A549 (cell line): Measurements from ENCODE around the gene KRTAP5-2. TPM values are rescaled to one million over a fixed set of nuclear protein-coding genes. Genes with fewer than 3 reads are reported as not detected.

Experiments used
- ATAC-seq, 2 experiments: fragments of 200-7000 bp in 1 of 2; fragments of >200 bp in 1 of 2; cut with Nextera tagmentation in 1 of 2; cut with Tn5 transposase in 1 of 2; 3 replicates each; pipeline versions ENCODE4 v1.8.0 to v1.9.1; 2018 to 2020; ENCODE audit warnings: mild to moderate bottlenecking in 1 of 2, moderate library complexity in 1 of 2
- CTCF ChIA-PET: fragments of 300-600 bp; sonication (Branson Sonifier 250); formaldehyde crosslinking; extraction: SDS; loops from one replicate; lab custom pipeline; 2021; ENCODE audit warnings: antibody characterized with exemption, inconsistent platforms; lab: Yijun Ruan, JAX
- POLR2A ChIA-PET: fragments of 350-600 bp; formaldehyde crosslinking; extraction: SDS; loops from one replicate; lab custom pipeline; 2021; ENCODE audit warnings: antibody characterized with exemption, inconsistent platforms; lab: Yijun Ruan, JAX
- DNase-seq, 2 experiments: peaks; one replicate each; pipeline versions ENCODE4 v3.0.0 to v3.0.0-alpha.2; 2011 to 2016; ENCODE audit warnings: low read depth in 1 of 2, low spot score in 1 of 2
- FAIRE-seq: peaks from 2 replicates; lab custom pipeline; 2011; peaks lifted over from hg19 to GRCh38; lab: Jason Lieb, UNC
- H3K27ac ChIP-seq, 2 experiments: fragments of >200 bp; sonication (Bioruptor Twin); formaldehyde crosslinking; 3 replicates each; pipeline ENCODE4 v1.5.1; 2016 to 2017
- H3K4me1 ChIP-seq: fragments of >200 bp; sonication (Bioruptor Twin); formaldehyde crosslinking; 3 replicates; pipeline ENCODE4 v1.6.1; 2016
- H3K4me2 ChIP-seq: fragments of >200 bp; sonication (Bioruptor Twin); formaldehyde crosslinking; 3 replicates; pipeline ENCODE4 v1.6.1; 2016
- H3K4me3 ChIP-seq: fragments of >200 bp; sonication (Bioruptor Twin); formaldehyde crosslinking; 3 replicates; pipeline ENCODE4 v1.5.1; 2016
- H3K9me3 ChIP-seq: fragments of >200 bp; sonication (Bioruptor Twin); formaldehyde crosslinking; 3 replicates; pipeline ENCODE4 v1.6.1; 2016
- CEBPB ChIP-seq, 2 experiments: fragments of >200 bp in 1 of 2; sonication (Bioruptor Twin) in 1 of 2; formaldehyde crosslinking in 1 of 2; IDR thresholded peaks; 2 replicates each; pipeline ENCODE4 v1.6.1; 2012 to 2016
- CTCF ChIP-seq: fragments of >200 bp; sonication (Bioruptor Twin); formaldehyde crosslinking; IDR thresholded peaks from 3 replicates; pipeline ENCODE4 v1.5.1; 2016
- E2F6 ChIP-seq: IDR thresholded peaks from 2 replicates; pipeline ENCODE4 v1.6.1; 2012; ENCODE audit warnings: low read depth, borderline replicate concordance
- EHF ChIP-seq: fragments of 250-450 bp; sonication (Bioruptor Pico); IDR thresholded peaks from 2 replicates; pipeline ENCODE4 v1.5.0; 2020; ENCODE audit warnings: mild to moderate bottlenecking
- HES2 ChIP-seq: fragments of >200 bp; sonication (Bioruptor Twin); formaldehyde crosslinking; IDR thresholded peaks from 2 replicates; pipeline ENCODE4 v1.6.1; 2016
- HMGXB4 ChIP-seq: fragments of 250-450 bp; sonication (Bioruptor Pico); IDR thresholded peaks from 2 replicates; pipeline ENCODE4 v1.5.0; 2021; ENCODE audit warnings: mild to moderate bottlenecking, moderate library complexity, borderline replicate concordance
- HOXB13 ChIP-seq: fragments of 250-450 bp; sonication (Bioruptor Pico); IDR thresholded peaks from 2 replicates; pipeline ENCODE4 v1.5.0; 2020; ENCODE audit warnings: low read depth, mild to moderate bottlenecking, moderate library complexity
- HOXB5 ChIP-seq: fragments of 250-450 bp; sonication (Bioruptor Pico); IDR thresholded peaks from 2 replicates; pipeline ENCODE4 v1.5.0; 2020; ENCODE audit warnings: mild to moderate bottlenecking, moderate library complexity
- NFE2L2 ChIP-seq: fragments of 150-350 bp; conservative IDR thresholded peaks from 2 replicates; pipeline ENCODE4 v1.6.1; 2014; ENCODE audit warnings: low read length
- NR3C1 ChIP-seq: fragments of >200 bp; sonication (Bioruptor Twin); formaldehyde crosslinking; IDR thresholded peaks from 3 replicates; pipeline ENCODE4 v1.6.1; 2017
- PBX3 ChIP-seq: IDR thresholded peaks from 2 replicates; pipeline ENCODE4 v1.6.1; 2012
- POLR2A ChIP-seq: IDR thresholded peaks from 2 replicates; pipeline ENCODE4 v1.6.1; 2012; ENCODE audit warnings: mild to moderate bottlenecking, low read length
- RAD21 ChIP-seq, 2 experiments: fragments of >200 bp in 1 of 2; sonication (Bioruptor Twin) in 1 of 2; formaldehyde crosslinking in 1 of 2; IDR thresholded peaks in 1 of 2; conservative IDR thresholded peaks in 1 of 2; 2 replicates in 1 of 2; 3 replicates in 1 of 2; pipeline ENCODE4 v1.6.1; 2012 to 2018; ENCODE audit warnings: inconsistent platforms in 1 of 2
- RFX5 ChIP-seq: fragments of 450-650 bp; IDR thresholded peaks from 2 replicates; pipeline ENCODE4 v1.7.1; 2014; ENCODE audit warnings: antibody characterized with exemption, mild to moderate bottlenecking, moderate library complexity
- SMC3 ChIP-seq: fragments of >200 bp; sonication (Bioruptor Twin); formaldehyde crosslinking; IDR thresholded peaks from 3 replicates; pipeline ENCODE4 v1.6.1; 2018; ENCODE audit warnings: inconsistent platforms
- SREBF2 ChIP-seq: fragments of 450-650 bp; IDR thresholded peaks from 2 replicates; pipeline ENCODE4 v1.6.1; 2014; ENCODE audit warnings: mild to moderate bottlenecking, moderate library complexity
- TP53 ChIP-seq: fragments of 250-450 bp; sonication (Bioruptor Pico); IDR thresholded peaks from 2 replicates; pipeline ENCODE4 v1.5.0; 2021; ENCODE audit warnings: mild to moderate bottlenecking, moderate library complexity
- USF2 ChIP-seq: fragments of 450-650 bp; IDR thresholded peaks from 2 replicates; pipeline ENCODE4 v1.6.1; 2014; ENCODE audit warnings: antibody characterized with exemption
- ZC3H11A ChIP-seq: fragments of 450-650 bp; IDR thresholded peaks from 2 replicates; pipeline ENCODE4 v1.6.1; 2014; ENCODE audit warnings: antibody characterized with exemption, mild to moderate bottlenecking
- ZFP36 ChIP-seq: fragments of 450-650 bp; IDR thresholded peaks from 2 replicates; pipeline ENCODE4 v1.6.1; 2014; ENCODE audit warnings: borderline replicate concordance; ENCODE audit not compliant: partially characterized antibody
- WGBS: methylation state at CpG from one replicate; pipeline ENCODE4 v1.1.6; 2017; ENCODE audit errors: missing lambda C conversion rate; 5-methylcytosine and 5-hydroxymethylcytosine counted together
- polyA plus RNA-seq, 4 experiments: library from polyadenylated mRNA; depleted of rRNA in 3 of 4; stranded (reverse); fragments of >200 nt; fragmentation: RNase III in 1 of 4; extraction: RNeasy Plus Mini Kit Qiagen cat#74134 plus additional on column Dnase treatment in 1 of 4; gene quantifications; 2 replicates in 3 of 4; 3 replicates in 1 of 4; pipeline ENCODE4 v1.2.3, GENCODE V29; 2011 to 2017

The KRTAP5-2 gene
- polyA plus RNA-seq, 2 of the 4 experiments (the other 2 are of a cell fraction): not detected

GRCh38 chr11:1641096-1641495, 43.0 kb upstream of the KRTAP5-2 start:
- DNase-seq (no peak), FAIRE-seq (no peak), ATAC-seq (no peak)
- Histone ChIP-seq H3K4me2 (no peak overlapping the region), H3K4me3 (no peak overlapping the region), H3K4me1 (no peaks in the 10 kb centered on the region), H3K27ac (no peak overlapping the region), H3K9me3 (no peaks in the 10 kb centered on the region)
- ChIA-PET POLR2A (no interaction called here), CTCF (interaction anchor here (0.9 to 6.3 kb wide), 18 partner anchors 9 to 516 kb away, joined by 3 to 57 read pairs (median 7); partner anchors contain the start of genes KRTAP5-5 and SYT8)
- WGBS: 50% methylated on average over 7 of the region's 15 CpGs
- TF ChIP-seq HMGXB4: no peak
- TF ChIP-seq NR3C1: no peak
- TF ChIP-seq HOXB5: no peak
- no peak for TF ChIP-seq HES2
- no peak for TF ChIP-seq RFX5
- TF ChIP-seq ZC3H11A: no peak
- no peak for TF ChIP-seq CEBPB (IDR thresholded peaks at IDR 0.05)
- no peak for TF ChIP-seq EHF (CRISPR knock-in tag)
- TF ChIP-seq PBX3: no peak
- TF ChIP-seq SREBF2: no peak
- no peak for TF ChIP-seq POLR2A
- no peak for TF ChIP-seq CTCF
- no peak for TF ChIP-seq USF2
- no peak for TF ChIP-seq NFE2L2
- TF ChIP-seq SMC3: no peak
- no peak for TF ChIP-seq ZFP36

GRCh38 chr11:1640076-1640946, 42.2 kb upstream of the KRTAP5-2 start:
- POLR2A ChIA-PET: no interaction called here
- 35% methylated on average over 32 of the region's 32 CpGs for WGBS
- H3K9me3 ChIP-seq: no peaks in the 10 kb centered on the region
- TF ChIP-seq RAD21 (conservative IDR thresholded peaks at IDR 0.05 in 1 of 2, IDR thresholded peaks at IDR 0.05 in 1 of 2): peak; percentile 18; a peak in 1 of 5 replicates
- no peak for TF ChIP-seq TP53 (CRISPR knock-in tag)
- TF ChIP-seq SMC3: peak; percentile 39; the same call in 2 of the 3 replicates
- TF ChIP-seq HOXB13 (CRISPR knock-in tag): no peak
- TF ChIP-seq CTCF: peak; percentile 73
- TF ChIP-seq E2F6: no peak
- TF ChIP-seq, all 56 proteins: peak for 3
- H3K4me3 ChIP-seq: no peak overlapping the region
- CTCF ChIA-PET: interaction anchor here (0.8 to 6.3 kb wide), 32 partner anchors 9 to 522 kb away, joined by 3 to 57 read pairs (median 4); partner anchors contain the start of genes KRTAP5-5, SYT8 and TNNI2
- no peak overlapping the region for H3K4me2 ChIP-seq
- FAIRE-seq (no peak), DNase-seq (peak; percentile 50 to 74), ATAC-seq (peak; percentile 71 to 95)
- no peak overlapping the region for H3K27ac ChIP-seq
- no peaks in the 10 kb centered on the region for H3K4me1 ChIP-seq
